ENCODE results near the gene ARPP21.

Gene ARPP21

DNA sequence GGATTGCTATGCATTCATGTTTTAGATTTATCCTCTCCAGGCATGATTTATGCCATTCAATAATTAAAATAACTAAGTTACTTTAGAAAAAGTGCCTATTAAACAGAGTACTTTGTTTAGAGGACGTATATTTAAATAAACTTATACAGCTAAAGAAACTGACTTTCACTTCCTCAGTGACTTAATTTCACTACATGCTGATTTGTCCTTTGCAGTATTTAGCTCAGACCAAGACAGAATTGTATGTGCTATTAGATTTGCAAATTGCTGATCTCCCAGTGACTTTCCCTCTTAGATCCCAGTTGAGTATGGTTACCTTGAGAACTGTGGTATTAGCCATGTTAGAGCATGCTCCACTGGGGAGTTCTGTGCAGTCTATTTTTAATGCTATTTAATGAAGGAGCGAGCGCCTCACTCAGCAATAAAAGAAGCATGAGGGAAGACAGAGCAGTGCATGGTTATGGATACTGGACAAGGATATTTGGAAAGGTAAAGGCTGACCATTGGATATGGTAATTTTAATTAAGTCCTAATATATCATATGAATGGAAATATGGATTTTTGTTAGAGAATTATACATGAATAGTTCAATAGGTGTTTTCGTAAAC, 2.7 kb downstream of the ARPP21 start:
- Histone ChIP-seq H3K36me3 (ENCODE audit: insufficient read depth, low read length) (no peaks in the 10 kb centered on the region), H3K4me3 (ENCODE audit: low read length, poor library complexity, severe bottlenecking) (peak overlapping the region; percentile 77), H3K4me1 (ENCODE audit: insufficient read depth, low read length, poor library complexity, severe bottlenecking) (peaks cover 18% of the 10 kb centered on the region), H4K20me1 (ENCODE audit: insufficient read depth, low read length, poor library complexity, severe bottlenecking) (no peaks in the 10 kb centered on the region), H3K79me2 (ENCODE audit: insufficient read depth, low read length) (peaks cover 30% of the 10 kb centered on the region; the same call in 1 of the 2 replicates), H3K27me3 (ENCODE audit: insufficient read depth, low read length, poor library complexity, severe bottlenecking) (no peaks in the 10 kb centered on the region), H3K9me2 (replicated peaks; ENCODE audit: low read depth, low read length) (no peaks in the 10 kb centered on the region), H3K9ac (ENCODE audit: low read depth, low read length, poor library complexity, severe bottlenecking) (peak overlapping the region; percentile 76), H3F3A (ENCODE audit: low read depth) (no peaks in the 10 kb centered on the region; the same call in 1 of the 2 replicates), H2AFZ (ENCODE audit: low read length) (no peak overlapping the region), H3K9me3 (ENCODE audit: insufficient read depth, low read depth, low read length) (no peaks in the 10 kb centered on the region), H3K4me2 (ENCODE audit: low read depth, low read length, poor library complexity, severe bottlenecking) (peak overlapping the region; percentile 71)
- TF ChIP-seq, protein P1, sequence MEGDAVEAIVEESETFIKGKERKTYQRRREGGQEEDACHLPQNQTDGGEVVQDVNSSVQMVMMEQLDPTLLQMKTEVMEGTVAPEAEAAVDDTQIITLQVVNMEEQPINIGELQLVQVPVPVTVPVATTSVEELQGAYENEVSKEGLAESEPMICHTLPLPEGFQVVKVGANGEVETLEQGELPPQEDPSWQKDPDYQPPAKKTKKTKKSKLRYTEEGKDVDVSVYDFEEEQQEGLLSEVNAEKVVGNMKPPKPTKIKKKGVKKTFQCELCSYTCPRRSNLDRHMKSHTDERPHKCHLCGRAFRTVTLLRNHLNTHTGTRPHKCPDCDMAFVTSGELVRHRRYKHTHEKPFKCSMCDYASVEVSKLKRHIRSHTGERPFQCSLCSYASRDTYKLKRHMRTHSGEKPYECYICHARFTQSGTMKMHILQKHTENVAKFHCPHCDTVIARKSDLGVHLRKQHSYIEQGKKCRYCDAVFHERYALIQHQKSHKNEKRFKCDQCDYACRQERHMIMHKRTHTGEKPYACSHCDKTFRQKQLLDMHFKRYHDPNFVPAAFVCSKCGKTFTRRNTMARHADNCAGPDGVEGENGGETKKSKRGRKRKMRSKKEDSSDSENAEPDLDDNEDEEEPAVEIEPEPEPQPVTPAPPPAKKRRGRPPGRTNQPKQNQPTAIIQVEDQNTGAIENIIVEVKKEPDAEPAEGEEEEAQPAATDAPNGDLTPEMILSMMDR (conservative IDR thresholded peaks at IDR 0.05; ENCODE audit: low read length): no peak
- TF ChIP-seq EZH2phosphoT487 (IDR thresholded peaks at IDR 0.05; ENCODE audit: borderline replicate concordance): no peak

DNA sequence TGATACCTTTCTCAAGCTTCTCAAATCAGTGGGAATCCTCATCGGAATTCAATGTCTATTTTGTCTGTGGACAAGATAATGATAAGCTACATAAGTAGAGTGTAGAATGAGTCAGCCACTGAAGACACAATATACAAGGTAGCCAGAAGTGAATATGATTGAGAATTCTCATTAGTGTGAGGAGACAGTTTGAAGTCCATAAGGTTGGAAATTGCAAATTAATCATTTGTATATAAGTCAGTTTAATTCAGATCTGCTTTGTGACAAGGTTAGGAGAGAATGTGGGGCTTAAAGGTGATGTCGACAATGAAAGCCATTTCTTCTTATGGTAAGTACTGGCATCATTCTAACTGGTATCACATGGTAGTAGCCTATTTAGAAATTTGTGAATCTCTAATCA, 4.2 kb downstream of the ARPP21 start:
- TF ChIP-seq EZH2phosphoT487 (IDR thresholded peaks at IDR 0.05; ENCODE audit: borderline replicate concordance): no peak
- TF ChIP-seq, protein P1 (conservative IDR thresholded peaks at IDR 0.05; ENCODE audit: low read length): no peak
- H2AFZ ChIP-seq (ENCODE audit: low read length): no peak overlapping the region
- no peaks in the 10 kb centered on the region for H3K36me3 ChIP-seq (ENCODE audit: insufficient read depth, low read length)
- H3F3A ChIP-seq (ENCODE audit: low read depth): no peaks in the 10 kb centered on the region
- peak overlapping the region; percentile 71 for H3K4me2 ChIP-seq (ENCODE audit: low read depth, low read length, poor library complexity, severe bottlenecking)
- peak overlapping the region; percentile 76 for H3K9ac ChIP-seq (ENCODE audit: low read depth, low read length, poor library complexity, severe bottlenecking)
- H3K4me3 ChIP-seq (ENCODE audit: low read length, poor library complexity, severe bottlenecking): peak overlapping the region; percentile 77
- no peaks in the 10 kb centered on the region for H4K20me1 ChIP-seq (ENCODE audit: insufficient read depth, low read length, poor library complexity, severe bottlenecking)
- H3K9me2 ChIP-seq (replicated peaks; ENCODE audit: low read depth, low read length): no peaks in the 10 kb centered on the region
- peaks cover 34% of the 10 kb centered on the region; the same call in 1 of the 2 replicates for H3K79me2 ChIP-seq (ENCODE audit: insufficient read depth, low read length)
- no peaks in the 10 kb centered on the region for H3K9me3 ChIP-seq (ENCODE audit: insufficient read depth, low read depth, low read length)
- H3K27me3 ChIP-seq (ENCODE audit: insufficient read depth, low read length, poor library complexity, severe bottlenecking): no peaks in the 10 kb centered on the region
- peaks cover 31% of the 10 kb centered on the region for H3K4me1 ChIP-seq (ENCODE audit: insufficient read depth, low read length, poor library complexity, severe bottlenecking)

DNA sequence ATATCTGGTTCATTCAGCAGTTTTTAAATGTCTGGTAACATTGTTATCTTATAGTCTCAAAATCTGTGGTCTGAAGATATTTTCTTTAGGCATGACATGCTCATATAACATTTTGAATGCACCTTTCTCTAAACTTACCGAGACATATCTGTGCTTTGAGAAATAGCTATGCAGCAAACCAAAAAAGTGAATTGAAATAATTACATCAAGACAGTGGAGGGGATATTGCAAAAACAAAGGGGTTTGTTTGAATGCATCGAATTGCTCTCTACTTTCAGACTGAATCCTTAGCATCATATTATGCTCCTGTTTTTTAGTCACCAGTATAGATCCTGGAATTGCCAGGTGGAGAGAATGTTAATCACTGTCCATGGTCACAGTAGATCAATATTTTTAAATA, 5.1 kb downstream of the ARPP21 start:
- H3K27me3 ChIP-seq (ENCODE audit: insufficient read depth, low read length, poor library complexity, severe bottlenecking): no peaks in the 10 kb centered on the region
- H3K9me3 ChIP-seq (ENCODE audit: insufficient read depth, low read depth, low read length): no peaks in the 10 kb centered on the region
- peak overlapping the region; percentile 76 for H3K9ac ChIP-seq (ENCODE audit: low read depth, low read length, poor library complexity, severe bottlenecking)
- no peak overlapping the region for H2AFZ ChIP-seq (ENCODE audit: low read length)
- H3K4me1 ChIP-seq (ENCODE audit: insufficient read depth, low read length, poor library complexity, severe bottlenecking): peaks cover 39% of the 10 kb centered on the region
- peak overlapping the region; percentile 77 for H3K4me3 ChIP-seq (ENCODE audit: low read length, poor library complexity, severe bottlenecking)
- peaks cover 34% of the 10 kb centered on the region; the same call in 1 of the 2 replicates for H3K79me2 ChIP-seq (ENCODE audit: insufficient read depth, low read length)
- no peaks in the 10 kb centered on the region for H4K20me1 ChIP-seq (ENCODE audit: insufficient read depth, low read length, poor library complexity, severe bottlenecking)
- no peaks in the 10 kb centered on the region for H3K9me2 ChIP-seq (replicated peaks; ENCODE audit: low read depth, low read length)
- no peaks in the 10 kb centered on the region for H3K36me3 ChIP-seq (ENCODE audit: insufficient read depth, low read length)
- H3K4me2 ChIP-seq (ENCODE audit: low read depth, low read length, poor library complexity, severe bottlenecking): peak overlapping the region; percentile 71
- no peaks in the 10 kb centered on the region for H3F3A ChIP-seq (ENCODE audit: low read depth)
- TF ChIP-seq, protein P1 (conservative IDR thresholded peaks at IDR 0.05; ENCODE audit: low read length): no peak

Data from Loucy (cell line).